Measurements from ENCODE around the gene CIZ1.

The CIZ1 gene

DNA sequence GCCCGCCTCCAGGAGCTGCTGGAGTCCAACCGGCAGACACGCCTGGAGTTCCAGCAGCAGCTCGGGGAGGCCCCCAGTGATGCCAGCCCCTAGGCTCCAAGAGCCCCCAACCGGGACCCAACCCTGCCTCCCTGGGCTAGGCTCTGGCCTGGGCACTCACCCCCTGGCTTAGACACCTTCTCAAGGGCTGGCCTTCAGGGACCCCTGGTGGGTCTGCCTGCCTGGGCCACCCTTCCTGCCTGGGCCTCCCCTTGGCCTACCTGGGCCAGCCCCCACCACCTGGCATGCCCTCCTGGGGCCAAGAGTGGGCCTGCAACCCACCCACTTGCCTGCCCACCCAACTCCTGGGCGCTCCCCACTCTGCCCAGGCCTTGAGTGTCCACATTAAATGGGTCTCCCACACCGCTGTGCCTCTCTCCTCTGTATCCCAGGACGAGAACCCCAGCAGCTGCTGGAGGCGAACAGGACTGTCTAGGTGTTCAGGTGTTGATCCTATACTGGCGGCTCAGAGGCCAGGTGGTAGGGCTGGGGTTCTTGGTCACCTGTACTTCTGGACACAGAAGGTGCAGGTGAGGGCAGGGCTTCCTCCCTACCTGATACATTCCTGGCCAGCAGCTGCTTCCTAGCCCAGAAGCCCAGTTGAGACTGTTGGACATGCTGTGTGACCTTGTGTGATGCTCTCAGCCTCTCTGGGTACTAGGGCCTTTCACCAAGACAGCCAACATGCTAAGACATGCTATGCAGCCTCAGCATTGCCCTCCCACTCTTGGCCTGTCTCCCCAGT is 27.7 kb downstream of the CIZ1 start:
- in situ Hi-C loops (cut with HindIII; ENCODE audit: low sequenced_read_pairs) = no loop called here

DNA sequence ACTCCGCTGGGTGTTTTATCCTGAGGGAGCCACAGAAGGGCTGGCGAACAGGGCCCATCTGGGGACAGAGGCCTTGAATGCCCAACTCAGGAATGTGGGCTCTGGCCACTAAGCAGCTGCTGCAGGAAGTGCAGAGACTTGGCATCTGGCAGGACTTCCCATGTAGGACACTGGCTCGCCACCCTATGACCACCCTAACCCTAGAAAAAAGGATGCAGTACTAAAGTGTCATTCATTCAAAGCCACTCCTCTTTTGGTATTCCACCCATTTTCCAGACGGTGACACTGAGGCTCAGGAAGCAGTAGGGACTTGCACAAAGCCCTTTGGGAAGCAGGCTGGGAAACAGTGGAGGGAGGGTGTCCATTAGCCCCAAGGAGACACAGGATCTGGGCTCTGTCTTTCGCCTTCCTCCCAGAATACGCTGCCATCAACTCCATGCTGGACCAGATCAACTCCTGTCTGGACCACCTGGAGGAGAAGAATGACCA is 28.3 kb downstream of the CIZ1 start:
- in situ Hi-C loops (cut with HindIII; ENCODE audit: low sequenced_read_pairs) = no loop called here

DNA sequence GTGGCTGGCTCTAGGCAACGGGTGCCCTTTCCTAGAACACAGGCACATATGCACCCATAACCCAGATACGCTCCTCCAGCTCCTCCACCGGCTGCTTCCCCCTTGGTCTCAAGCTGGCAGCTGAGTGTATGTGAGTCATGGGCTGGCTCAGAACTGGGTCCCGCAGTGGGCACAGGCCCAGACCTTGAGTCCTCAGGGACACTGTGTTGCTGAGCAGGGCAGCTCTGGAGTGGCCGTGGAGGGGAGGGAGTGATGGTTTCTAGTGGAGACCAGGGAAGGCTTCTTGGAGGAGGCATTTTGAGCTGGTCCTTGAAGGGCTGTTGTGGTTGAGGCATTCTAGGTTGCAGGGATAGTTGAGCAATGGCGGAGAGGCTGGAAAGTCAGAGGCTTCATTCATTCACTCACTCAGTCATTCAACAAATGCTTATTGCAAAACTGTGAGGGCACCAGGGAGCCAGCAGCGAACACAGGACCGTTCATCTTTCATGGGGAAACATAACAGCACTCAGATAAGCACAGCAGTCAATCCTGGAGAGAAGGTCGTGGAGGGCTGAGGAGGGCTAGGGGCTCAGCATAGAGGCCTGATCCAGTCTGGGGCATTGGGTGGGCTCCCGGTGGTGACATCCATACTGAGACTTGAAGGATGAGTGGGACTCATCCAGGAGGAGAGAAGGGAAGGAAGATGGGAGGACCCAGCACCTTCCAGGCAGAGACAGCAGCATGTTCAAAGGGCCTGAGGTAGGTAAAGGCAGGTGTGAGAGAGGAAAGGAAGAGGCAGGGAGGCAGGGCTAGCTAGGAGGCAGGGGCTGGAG is 29.0 kb downstream of the CIZ1 start:
- in situ Hi-C loops (cut with HindIII; ENCODE audit: low sequenced_read_pairs) = no loop called here

DNA sequence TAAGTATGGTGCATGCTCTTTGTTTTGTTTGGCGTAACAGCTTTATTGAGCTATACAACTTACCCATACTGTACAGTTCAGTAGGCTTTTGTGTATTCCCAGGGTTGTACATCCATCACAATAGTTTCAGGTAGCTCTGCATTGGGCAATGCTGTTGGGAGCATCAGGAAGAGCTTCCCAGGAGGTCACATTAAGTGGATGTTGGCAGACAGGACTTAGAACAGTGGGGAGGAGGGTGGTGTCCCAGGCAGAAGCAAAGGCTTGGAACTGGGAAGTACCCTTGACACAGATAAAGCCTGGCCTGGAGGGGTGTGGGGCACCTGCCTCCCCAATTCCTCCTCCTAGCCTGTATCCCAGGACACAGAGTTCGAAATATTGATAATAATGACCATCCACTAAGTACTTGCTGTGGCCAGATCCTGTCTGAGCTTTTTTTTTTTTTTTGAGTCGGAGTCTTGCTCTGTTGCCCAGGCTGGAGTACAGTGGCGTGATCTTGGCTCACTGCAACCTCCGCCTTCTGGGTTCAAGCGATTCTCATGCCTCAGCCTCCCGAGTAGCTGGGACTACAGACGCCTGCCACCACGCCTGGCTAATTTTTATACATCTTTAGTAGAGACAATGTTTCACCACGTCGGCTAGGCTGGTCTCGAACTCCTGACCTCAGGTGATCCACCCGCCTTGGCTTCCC is 30.0 kb downstream of the CIZ1 start:
- in situ Hi-C loops (cut with HindIII; ENCODE audit: low sequenced_read_pairs) = no loop called here

DNA sequence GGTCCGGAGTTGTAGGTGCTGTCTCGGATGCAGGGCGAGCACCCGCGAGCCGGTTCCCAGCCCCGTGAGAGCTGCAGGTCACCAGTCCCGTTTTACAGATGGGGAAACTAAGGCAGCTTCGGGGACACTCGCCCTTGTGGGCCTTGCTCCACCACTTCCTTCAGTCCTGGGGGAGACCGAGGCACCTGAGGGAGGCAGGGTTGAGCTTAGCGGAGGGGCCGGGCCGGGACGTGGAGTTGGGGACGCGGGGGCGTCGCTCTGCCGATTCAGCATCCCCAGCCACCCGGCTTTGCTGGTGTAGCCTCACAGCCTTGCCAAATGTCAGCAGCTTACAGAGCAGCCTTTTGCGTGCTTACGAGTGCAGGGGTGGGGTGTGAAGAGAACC is 30.8 kb downstream of the CIZ1 start:
- in situ Hi-C loops (cut with HindIII; ENCODE audit: low sequenced_read_pairs) = no loop called here

DNA sequence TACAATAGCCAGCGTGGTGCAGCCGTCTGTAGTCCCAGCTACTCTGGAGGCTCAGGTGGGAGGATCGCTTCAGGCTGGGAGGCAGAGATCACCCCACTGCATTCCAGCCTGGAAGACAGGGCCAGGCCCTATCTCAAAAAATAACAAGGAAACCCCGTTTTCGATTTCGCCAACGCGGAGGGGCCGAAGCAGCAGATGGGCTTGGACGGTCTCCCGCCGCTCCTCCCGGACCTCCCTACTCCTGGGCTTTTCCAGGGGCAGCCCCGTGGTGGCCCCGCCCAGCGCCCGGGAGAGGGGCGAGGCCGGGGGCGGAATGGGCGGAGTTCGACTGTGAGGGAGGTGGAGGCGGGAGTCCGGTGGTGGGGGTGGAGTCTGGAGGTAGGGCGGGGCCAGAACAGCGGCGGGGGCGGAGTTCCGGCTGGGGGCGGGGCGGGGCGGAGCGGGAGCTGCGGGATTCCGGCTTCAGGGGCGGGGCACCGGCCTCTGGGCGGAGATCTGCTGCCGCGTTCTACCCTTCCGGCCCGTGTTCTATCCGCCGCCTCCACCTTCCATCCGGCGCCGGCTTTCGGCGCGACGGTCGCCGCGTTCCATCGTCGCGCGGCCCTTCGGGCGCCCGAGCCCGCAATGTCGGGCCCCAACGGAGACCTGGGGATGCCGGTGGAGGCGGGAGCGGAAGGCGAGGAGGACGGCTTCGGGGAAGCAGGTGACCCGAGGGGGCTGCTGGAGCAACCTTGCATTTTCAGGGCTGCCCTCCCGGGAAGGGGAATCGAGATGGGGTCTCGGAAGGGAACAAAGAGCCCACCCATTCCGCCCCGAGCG is 31.4 kb downstream of the CIZ1 start, which contains the start of gene BBLN:
Gene BBLN (plus strand): TSS at position 482 of the 819 bp plus-strand sequence. CDS start 143 bp downstream, at position 625.
- in situ Hi-C loops (cut with HindIII; ENCODE audit: low sequenced_read_pairs) = no loop called here

DNA sequence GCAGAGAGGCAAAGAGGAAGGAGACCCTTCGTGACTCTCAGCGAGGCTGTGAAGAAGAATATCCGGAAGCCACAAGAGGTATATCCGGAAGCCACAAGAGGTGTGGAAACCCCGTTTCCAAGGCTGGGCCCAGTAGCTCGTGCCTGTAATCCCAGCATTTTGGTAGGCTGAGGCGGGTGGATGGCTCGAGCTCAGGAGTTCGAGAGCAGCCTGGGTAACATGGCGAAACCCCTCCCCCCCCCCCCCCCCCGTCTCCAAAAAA is 31.9 kb downstream of the CIZ1 start:
- in situ Hi-C loops (cut with HindIII; ENCODE audit: low sequenced_read_pairs) = no loop called here

DNA sequence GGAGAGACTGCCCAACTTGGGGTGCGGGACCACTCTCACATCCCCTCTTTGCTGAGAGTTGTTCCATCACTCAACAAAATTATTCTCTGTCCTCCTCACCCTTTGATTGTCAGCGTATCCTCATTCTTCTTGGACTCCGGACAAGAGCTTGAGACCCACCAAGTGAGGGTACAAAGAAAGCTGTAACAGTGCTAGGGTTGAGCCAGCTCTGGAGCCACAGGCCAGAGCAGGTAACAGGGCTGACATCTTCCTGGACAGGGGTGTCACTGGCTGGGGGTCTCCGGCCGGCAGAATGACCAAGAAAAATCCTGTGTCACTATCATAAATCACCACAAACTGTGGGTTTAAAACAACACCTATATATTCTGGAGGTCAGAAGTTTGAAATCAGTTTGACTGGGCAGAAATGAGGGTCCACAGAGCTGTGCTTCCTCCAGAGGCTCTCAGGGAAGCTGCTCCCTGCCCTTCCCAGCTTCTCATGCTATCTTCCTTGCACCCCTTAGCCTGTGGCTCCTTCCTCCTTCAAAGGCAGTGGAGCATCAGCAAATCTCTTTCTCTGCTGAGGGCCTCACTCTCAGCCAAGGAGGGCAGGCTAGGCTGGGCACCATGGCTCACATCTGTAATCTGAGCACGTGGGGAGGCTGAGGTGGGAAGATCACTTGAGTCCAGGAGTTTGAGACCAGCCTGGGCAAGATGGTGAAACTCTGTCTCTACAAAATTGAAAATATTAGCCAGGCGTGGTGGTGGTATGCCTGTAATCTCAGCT is 35.5 kb downstream of the CIZ1 start:
- in situ Hi-C loops (cut with HindIII; ENCODE audit: low sequenced_read_pairs) = no loop called here

DNA sequence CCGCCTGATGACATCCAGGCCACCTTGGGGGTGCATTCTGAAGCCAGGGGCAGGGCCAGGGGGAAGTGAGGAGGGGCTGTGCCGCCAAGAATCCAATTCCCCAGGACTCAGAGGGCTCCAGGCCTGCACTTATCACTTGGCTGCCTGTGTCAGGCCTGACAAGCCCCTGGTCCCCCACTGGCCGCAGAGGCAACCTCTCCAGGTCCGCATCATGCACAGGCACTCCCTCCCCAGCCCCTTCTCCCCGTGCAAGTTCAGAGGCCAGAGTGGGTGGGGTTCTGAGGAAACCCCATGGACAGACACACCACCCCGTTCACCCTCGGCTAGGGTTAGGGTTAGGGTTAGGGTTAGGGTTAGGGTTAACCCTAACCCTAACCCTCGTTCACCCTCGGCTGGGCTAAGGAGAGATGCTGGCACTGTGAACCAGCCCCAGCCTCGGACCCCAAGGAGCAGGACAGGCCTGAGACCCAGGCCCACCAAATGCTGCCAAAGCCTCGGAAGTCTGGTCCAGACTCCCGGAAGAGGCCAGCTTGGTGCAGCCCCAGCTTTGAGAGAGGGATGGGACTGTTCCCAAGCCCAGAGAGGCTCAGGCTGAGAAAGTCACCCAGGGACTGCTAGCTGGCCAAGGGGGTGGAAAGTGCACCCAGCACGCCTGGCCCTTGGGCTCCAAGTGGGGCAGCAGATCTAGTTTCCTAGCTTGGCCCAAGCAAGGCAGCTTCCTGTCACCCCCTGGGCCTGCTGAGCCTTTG is 37.3 kb downstream of the CIZ1 start:
- in situ Hi-C loops (cut with HindIII; ENCODE audit: low sequenced_read_pairs) = no loop called here

DNA sequence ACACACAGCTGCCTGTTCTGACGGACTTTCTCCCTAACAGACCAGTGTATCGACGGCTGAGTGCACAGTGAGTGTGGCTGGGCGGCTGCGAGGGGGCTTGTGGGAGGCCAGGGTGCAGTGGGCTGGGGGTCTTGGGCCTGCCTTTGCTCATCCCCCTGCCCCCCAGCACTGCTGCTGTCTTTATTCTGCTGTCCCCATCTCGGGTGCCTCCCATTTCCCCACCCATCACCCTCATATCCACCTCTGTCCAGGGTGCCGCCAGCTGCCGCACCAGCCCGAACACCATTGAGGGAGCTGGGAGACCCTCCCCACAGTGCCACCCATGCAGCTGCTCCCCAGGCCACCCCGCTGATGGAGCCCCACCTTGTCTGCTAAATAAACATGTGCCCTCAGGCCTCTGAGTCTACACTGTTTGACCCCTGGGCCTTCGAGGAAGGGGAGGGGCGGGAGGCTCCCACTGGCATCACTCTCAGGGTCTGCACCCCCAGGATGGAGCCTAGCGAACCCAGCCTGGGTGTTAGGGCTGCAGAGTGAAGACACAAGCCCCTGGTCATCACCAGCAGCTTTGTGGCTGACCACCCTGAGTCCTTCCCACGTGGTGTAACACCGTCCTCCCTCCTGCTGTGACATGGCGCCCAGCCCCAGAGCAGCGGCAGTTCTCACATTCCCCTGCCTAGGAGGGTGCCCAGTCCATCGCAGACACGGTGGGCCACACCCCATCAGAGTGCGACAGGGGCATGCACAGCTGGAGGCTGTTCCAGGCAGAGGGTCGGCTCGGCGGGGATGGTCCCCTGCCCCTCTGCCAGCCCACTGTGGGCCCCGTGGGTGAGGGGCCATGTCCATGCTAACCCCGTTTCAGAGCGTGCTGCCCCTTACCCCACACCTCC is 38.1 kb downstream of the CIZ1 start:
- in situ Hi-C loops (cut with HindIII; ENCODE audit: low sequenced_read_pairs) = no loop called here

DNA sequence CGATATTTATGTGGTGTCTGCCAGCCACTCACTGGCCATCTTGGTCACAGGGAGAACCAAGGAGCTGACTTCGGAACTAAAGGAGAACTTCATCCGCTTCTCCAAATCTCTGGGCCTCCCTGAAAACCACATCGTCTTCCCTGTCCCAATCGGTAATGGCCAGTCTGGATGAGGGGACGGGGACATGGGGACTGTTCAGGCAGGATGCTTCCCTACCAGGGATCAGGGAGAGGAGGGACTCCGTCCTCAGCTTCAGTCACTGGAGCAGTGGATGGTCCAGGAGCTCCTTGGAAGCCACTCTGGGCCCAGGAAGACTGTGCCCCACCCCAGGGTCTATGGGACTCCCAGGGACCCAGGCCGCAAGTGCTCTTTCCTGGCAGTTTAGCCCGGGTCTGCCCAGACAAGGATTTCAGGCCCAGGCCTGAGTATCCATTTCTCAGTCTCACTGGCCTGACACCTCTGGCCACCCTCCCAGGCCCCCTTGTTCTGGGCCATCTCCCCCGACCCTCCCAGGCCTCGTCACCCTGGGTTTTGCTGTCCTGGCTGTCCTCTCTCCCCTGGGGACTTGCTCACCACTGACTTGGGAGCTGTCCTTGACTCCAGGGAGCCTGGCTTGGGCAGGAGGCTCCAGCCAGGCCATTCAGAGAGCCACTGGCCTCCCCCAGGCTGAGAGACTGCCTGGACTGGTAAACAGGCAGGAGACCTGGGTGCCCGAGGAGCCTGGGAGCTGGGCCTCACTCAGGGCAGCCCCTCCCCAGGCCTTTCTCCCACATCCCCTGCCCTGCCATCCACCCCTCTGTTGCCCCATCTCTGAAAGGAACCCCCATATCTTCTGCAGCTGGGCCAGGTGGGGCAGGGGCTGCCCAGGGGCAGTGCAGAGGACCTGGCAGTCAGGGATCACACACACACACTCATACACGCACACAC is 39.0 kb downstream of the CIZ1 start:
- in situ Hi-C loops (cut with HindIII; ENCODE audit: low sequenced_read_pairs) = no loop called here

DNA sequence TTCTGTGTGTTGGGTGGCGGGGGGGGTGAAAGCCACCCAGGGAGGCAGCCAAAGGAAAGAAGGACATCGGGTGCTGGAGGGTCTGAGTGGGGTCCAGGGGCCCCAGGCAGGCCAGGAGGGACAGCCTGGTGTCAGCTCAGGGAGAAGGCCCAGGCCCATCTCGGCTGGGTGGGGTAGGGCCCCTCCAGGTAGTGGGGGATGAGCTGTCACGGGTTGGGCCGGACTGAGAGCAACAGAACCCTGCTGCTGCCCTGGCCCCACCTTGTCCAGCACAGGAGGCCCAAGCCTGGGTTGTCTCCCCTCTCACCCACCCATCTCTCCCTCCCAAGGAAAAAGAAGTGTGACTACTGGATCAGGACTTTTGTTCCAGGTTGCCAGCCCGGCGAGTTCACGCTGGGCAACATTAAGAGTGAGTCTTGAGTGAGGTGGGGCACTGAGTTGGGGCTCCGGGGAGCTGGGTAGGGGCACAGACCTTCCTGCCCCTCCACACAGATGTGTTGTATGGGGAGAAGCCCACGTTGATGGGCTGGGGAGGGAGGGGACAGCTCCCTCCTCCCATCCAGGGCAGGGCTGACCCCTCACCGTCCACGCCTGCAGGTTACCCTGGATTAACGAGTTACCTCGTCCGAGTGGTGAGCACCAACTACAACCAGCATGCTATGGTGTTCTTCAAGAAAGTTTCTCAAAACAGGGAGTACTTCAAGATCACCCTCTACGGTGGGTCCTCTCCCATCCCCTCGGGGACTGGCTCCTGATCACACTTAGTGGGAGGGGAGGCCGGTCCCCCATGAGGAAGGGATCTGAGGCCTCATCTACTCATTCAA is 39.9 kb downstream of the CIZ1 start:
- in situ Hi-C loops (cut with HindIII; ENCODE audit: low sequenced_read_pairs) = no loop called here

DNA sequence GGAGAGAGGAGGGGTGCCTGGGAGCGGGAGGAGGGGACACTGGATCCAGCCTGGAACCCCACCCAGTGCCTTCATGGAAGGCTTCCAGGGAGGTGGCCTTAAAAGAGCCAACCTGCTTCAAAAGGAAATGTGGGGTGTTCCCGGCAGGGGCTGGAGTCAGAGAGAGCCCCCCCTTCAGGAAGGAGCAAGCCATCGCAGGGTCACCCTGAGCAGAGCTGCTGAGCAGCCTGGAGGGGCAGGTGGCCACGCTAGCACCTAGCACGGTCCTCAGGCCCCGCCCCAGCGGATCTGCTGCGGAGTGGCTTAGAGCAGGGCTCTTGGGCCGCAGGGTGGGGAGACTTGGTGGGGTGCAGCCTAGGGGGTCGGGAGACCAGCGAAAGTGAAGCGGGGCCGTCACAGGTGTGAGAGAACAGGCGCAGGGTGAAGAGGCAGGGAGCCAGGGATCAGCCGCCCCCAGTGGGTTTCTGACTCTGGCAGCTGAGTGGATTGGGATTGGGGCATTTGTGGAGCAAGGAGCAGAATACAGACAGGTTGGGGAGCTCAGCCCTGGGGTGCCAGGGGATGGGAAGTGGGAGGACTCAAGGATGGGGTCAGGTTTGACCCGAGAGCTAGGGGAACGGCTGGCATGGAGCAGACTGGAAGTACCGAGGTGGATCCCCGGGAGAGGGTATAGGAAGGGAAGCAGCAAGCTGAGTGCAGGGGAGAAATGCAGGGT is 40.6 kb downstream of the CIZ1 start:
- in situ Hi-C loops (cut with HindIII; ENCODE audit: low sequenced_read_pairs) = no loop called here

DNA sequence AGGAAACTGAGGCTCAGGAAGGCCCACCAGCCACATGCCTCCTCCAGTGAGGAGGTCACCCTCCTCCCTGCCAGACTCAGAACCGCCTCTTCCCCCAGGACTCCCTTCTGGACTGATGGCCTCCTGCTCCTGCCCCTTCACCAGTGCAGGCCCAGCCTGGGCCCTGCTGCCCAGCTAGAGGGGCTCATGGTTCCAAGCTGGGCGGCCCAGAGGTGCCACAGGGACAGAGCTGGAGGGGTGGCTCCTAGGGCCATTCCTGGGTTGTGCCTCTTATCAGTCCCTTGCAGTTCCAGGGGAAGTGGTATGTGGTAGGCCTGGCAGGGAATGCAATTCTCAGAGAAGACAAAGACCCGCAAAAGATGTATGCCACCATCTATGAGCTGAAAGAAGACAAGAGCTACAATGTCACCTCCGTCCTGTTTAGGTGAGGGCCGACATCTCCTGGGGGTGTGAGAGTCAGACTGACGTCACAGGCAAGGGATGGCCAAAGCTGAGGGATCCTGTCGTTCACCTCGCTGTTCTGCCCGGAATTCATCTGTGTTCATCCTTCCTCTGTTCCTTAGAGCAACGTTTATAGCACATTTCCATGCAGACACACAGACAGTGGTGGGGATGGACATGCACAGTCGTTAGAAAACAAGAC is 41.3 kb downstream of the CIZ1 start:
- in situ Hi-C loops (cut with HindIII; ENCODE audit: low sequenced_read_pairs) = no loop called here

DNA sequence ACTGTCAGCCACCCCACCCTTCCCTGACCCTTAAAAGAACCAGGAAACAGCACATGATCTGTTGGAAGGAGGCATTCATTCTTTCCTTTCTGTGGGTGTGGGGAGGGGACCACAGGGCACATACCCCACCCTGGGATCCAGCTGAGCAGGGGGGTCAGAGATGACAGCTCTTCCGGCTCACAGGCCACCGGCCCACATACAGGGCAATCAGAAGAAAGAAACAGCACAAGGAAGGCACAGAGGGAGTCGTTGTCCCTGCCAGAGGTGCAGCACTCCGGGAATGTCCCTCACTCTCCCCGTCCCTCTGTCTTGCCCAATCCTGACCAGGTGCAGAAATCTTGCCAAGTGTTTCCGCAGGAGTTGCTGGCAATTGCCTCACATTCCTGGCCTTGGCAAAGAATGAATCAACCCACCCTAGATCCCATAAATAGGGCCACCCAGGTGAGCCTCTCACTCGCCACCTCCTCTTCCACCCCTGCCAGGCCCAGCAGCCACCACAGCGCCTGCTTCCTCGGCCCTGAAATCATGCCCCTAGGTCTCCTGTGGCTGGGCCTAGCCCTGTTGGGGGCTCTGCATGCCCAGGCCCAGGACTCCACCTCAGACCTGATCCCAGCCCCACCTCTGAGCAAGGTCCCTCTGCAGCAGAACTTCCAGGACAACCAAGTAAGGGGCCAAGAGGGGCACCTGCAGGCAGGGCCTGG is 42.2 kb downstream of the CIZ1 start, which contains the start of gene LCN2:
Gene LCN2 (plus strand): TSS at position 453 of the 701 bp plus-strand sequence. CDS start 73 bp downstream, at position 526.
- in situ Hi-C loops (cut with HindIII; ENCODE audit: low sequenced_read_pairs) = no loop called here

Measured in DLD1 (cell line).